Mesenteric fat pad (tissue), 1 donor: ENCODE measurements around the gene SRRM1. TPM values are rescaled to one million over a fixed set of nuclear protein-coding genes. Genes with fewer than 3 reads are reported as not detected.
"Not testable (repeated sequence)": the region's sequence is repeated elsewhere in the genome, so short reads cannot be mapped to it uniquely, and the experiment has no call there.

Experiments
- DNase-seq: peaks from one replicate; pipeline ENCODE4 v3.0.0-alpha.2; 2020; ENCODE audit warnings: low spot score
- total RNA-seq: library from RNA; stranded (reverse); fragmentation: NEBNext Ultra II Directional; extraction: Animal tissue kit (Norgen Biotek cat#: 25700); gene quantifications from one replicate; pipeline ENCODE4 v1.2.1, GENCODE V29; 2021
- donor health status: DM: yes; HTN: yes; CAD: no.

SRRM1 gene
- total RNA-seq, 1 donor from 2014 or later: 103 TPM

GRCh38 chr1:24713736-24714135, 70.6 kb downstream of the SRRM1 start:
- no peak for DNase-seq

GRCh38 chr1:24714859-24715520, 71.9 kb downstream of the SRRM1 start:
- no peak for DNase-seq

- no peak for DNase-seq
Observed at GRCh38 chr1:24715658-24716057, 72.6 kb downstream of the SRRM1 start.

GRCh38 chr1:24717887-24718650, 75.0 kb downstream of the SRRM1 start:
- no peak for DNase-seq

GRCh38 chr1:24720152-24720551, 77.0 kb downstream of the SRRM1 start:
- peak; percentile 93 for DNase-seq

GRCh38 chr1:24721533-24721932, 78.4 kb downstream of the SRRM1 start:
- DNase-seq: no peak

- DNase-seq: not testable (repeated sequence)
Observed at GRCh38 chr1:24722073-24723035, 79.3 kb downstream of the SRRM1 start.

Other genes starting within 250 kb of the SRRM1 start
- 7.5 TPM for gene STPG1, start 229.5 kb upstream of the SRRM1 start, total RNA-seq
- 9.6 TPM for gene NIPAL3, start 227.5 kb upstream of the SRRM1 start, total RNA-seq
- gene RCAN3, start 140.5 kb upstream of the SRRM1 start, total RNA-seq: 3.7 TPM
- gene NCMAP, start 87.2 kb upstream of the SRRM1 start, total RNA-seq: not detected
- 169 TPM for gene CLIC4, start 102.1 kb downstream of the SRRM1 start, total RNA-seq